SU-DHL-6 (cell line): ENCODE results near the gene LASP1NB.

Source experiments
- EZH2phosphoT487 ChIP-seq: fragments of 200-600 bp; sonication (generic), shearing (Covaris generic); conservative IDR thresholded peaks from 2 replicates; pipeline ENCODE4 v1.6.1; 2018; ENCODE audit warnings: mild to moderate bottlenecking, antibody characterized with exemption, low read length, moderate library complexity, mixed read lengths
- TF ChIP-seq, protein P1 (sequence below): fragments of 200-600 bp; sonication (generic); IDR thresholded peaks from one replicate; pipeline ENCODE4 v1.5.1; 2017; ENCODE audit warnings: antibody characterized with exemption, mild to moderate bottlenecking, low read length, moderate library complexity; ENCODE audit not compliant: insufficient read depth, poor library complexity, severe bottlenecking

DNA sequence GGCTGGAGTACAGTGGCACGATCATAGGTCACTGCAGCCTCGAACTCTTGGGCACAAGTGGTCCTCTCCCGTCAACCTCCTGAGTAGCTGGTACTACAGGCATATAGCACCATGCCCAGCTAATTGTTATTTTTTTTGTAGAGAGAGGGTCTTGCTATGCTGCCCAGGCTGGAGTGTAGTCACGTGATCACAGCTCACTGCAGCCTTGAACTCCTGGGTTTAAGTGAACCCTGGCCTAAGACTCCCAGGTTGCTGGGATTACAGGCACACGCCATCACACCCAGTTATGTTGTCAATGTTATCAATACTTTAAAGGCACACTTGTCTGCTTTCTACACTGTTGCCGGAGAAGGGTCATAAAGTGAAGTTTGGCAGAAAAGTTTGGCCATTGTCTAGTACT lies 22.0 kb upstream of the LASP1NB start:
- TF ChIP-seq, protein P1, sequence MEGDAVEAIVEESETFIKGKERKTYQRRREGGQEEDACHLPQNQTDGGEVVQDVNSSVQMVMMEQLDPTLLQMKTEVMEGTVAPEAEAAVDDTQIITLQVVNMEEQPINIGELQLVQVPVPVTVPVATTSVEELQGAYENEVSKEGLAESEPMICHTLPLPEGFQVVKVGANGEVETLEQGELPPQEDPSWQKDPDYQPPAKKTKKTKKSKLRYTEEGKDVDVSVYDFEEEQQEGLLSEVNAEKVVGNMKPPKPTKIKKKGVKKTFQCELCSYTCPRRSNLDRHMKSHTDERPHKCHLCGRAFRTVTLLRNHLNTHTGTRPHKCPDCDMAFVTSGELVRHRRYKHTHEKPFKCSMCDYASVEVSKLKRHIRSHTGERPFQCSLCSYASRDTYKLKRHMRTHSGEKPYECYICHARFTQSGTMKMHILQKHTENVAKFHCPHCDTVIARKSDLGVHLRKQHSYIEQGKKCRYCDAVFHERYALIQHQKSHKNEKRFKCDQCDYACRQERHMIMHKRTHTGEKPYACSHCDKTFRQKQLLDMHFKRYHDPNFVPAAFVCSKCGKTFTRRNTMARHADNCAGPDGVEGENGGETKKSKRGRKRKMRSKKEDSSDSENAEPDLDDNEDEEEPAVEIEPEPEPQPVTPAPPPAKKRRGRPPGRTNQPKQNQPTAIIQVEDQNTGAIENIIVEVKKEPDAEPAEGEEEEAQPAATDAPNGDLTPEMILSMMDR: no peak
- no peak for TF ChIP-seq EZH2phosphoT487
